IMR-90 (cell line): Measurements from ENCODE around the gene RFPL1.

Source experiments
- CTCF ChIP-seq: conservative IDR thresholded peaks from 2 replicates; pipeline ENCODE4 v1.5.1; 2012; ENCODE audit warnings: mild to moderate bottlenecking, low read depth, low read length, improper control_type of control experiment
- POLR2A ChIP-seq: IDR thresholded peaks from 2 replicates; pipeline ENCODE4 v1.6.1; 2012; ENCODE audit warnings: mild to moderate bottlenecking, low read depth, low read length
- RAD21 ChIP-seq: IDR thresholded peaks from 2 replicates; pipeline ENCODE4 v1.6.1; 2012; ENCODE audit warnings: low read length, improper control_type of control experiment
- USF2 ChIP-seq: fragments of 150-350 bp; IDR thresholded peaks from 2 replicates; pipeline ENCODE4 v1.6.1; 2017; ENCODE audit warnings: mild to moderate bottlenecking, antibody characterized with exemption, low read length, low read depth

- no peak for TF ChIP-seq USF2
- no peak for TF ChIP-seq CTCF
- no peak for TF ChIP-seq RAD21
- TF ChIP-seq POLR2A = no peak
Measured at GRCh38 chr22:29427176-29427760, 11.1 kb upstream of the RFPL1 start.
